ENCODE results near the gene RAB12. TPM values are rescaled to one million over a fixed set of nuclear protein-coding genes. Genes with fewer than 3 reads are reported as not detected.

RAB12 gene
- total and polyA plus RNA-seq, 2 of the 8 experiments (the other 6 are each of a cell fraction or from before 2014, with no cell fraction given) = 19.7 to 45.9 TPM

- H3K18ac ChIP-seq (ENCODE audit: extremely low read depth, low read length) = no peak overlapping the region
- H2BK12ac ChIP-seq (ENCODE audit: low read depth, low read length) = no peak overlapping the region
- 0 out of 4 replicates have a peak overlapping the region, but pooled peaks of 1 of the 2 experiments have one; percentile 30 for H3K4me2 ChIP-seq (ENCODE audit: insufficient read depth in 1 of 2, low read depth in 2 of 2, low read length in 2 of 2)
- no peak overlapping the region for H2AK5ac ChIP-seq (ENCODE audit: low read depth, low read length)
- no peak overlapping the region for H4K5ac ChIP-seq (ENCODE audit: insufficient read length, low read depth, low read length)
- no peaks in the 10 kb centered on the region for H3K27me3 ChIP-seq (replicated peaks in 1 of 4; ENCODE audit: control insufficient read depth in 3 of 4, extremely low read depth in 1 of 4, insufficient read depth in 3 of 4, low read length in 3 of 4)
- 58% methylated on average over 4 of the region's 4 CpGs; no CpG with 5 or more reads in 1 of the 2 experiments for WGBS, 2 experiments (ENCODE audit: extremely low coverage in 1 of 2, insufficient coverage in 1 of 2, insufficient read length in 1 of 2, insufficient replicate concordance in 2 of 2, low coverage in 1 of 2, low lambda C conversion rate in 2 of 2, missing lambda C conversion rate in 1 of 2)
- H2BK5ac ChIP-seq (ENCODE audit: low read depth, low read length) = no peak overlapping the region
- no peak overlapping the region for H2AFZ ChIP-seq (ENCODE audit: low read length)
- ChIA-PET CTCF (ENCODE audit: partially characterized antibody) (interaction anchor here (0.9 to 1.8 kb wide), 3 partner anchors 9 to 372 kb away, joined by 3 to 5 read pairs (median 3); no protein-coding TSS in a partner anchor), POLR2A (ENCODE audit: partially characterized antibody) (interaction anchor here (0.9 to 3.1 kb wide), 3 partner anchors 9 to 25 kb away, joined by 3 to 8 read pairs (median 7); no protein-coding TSS in a partner anchor)
- H3K23ac ChIP-seq (ENCODE audit: insufficient read length) = no peak overlapping the region
- H4K8ac ChIP-seq (ENCODE audit: extremely low read depth, insufficient read depth, low read length) = no peak overlapping the region
- H3K9me3 ChIP-seq (ENCODE audit: insufficient read depth in 2 of 2, low read depth in 1 of 2, low read length in 1 of 2) = no peaks in the 10 kb centered on the region
- peak overlapping the region in 1 of 4 experiments; percentile 16; a peak in 1 of 8 replicates for H3K4me3 ChIP-seq (ENCODE audit: extremely low read depth in 1 of 4, insufficient read depth in 2 of 4, low read depth in 3 of 4, low read length in 4 of 4)
- H3K4ac ChIP-seq (replicated peaks; ENCODE audit: insufficient read length, low read depth, low read length) = no peak overlapping the region
- peaks cover 17 to 19% of the 10 kb centered on the region in 2 experiments for H4K20me1 ChIP-seq (replicated peaks in 1 of 2; ENCODE audit: control insufficient read depth in 1 of 2, insufficient read depth in 2 of 2, low read length in 2 of 2)
- no peak overlapping the region for H2BK120ac ChIP-seq (replicated peaks; ENCODE audit: low read depth, low read length)
- peaks cover 12% of the 10 kb centered on the region for H3K79me1 ChIP-seq (ENCODE audit: low read depth, low read length)
- peaks cover 61 to 100% of the 10 kb centered on the region in 2 experiments for H3K79me2 ChIP-seq (ENCODE audit: control insufficient read depth in 1 of 2, insufficient read depth in 2 of 2, low read length in 2 of 2)
- H3K27ac ChIP-seq (ENCODE audit: low read depth, low read length) = no peak overlapping the region
- H3K56ac ChIP-seq (replicated peaks; ENCODE audit: insufficient read length, low read depth, low read length) = no peak overlapping the region
- no peak overlapping the region for H2BK15ac ChIP-seq (ENCODE audit: low read length)
- H3K4me1 ChIP-seq (replicated peaks in 1 of 4; ENCODE audit: control insufficient read depth in 3 of 4, insufficient read depth in 4 of 4, low read length in 3 of 4) = peaks cover 10 to 42% (median 22%) of the 10 kb centered on the region in 4 experiments
- peaks cover 0 to 8% (median 2%) of the 10 kb centered on the region in 4 experiments; a peak in 3 of 8 replicates for H3K36me3 ChIP-seq (ENCODE audit: control insufficient read depth in 2 of 4, insufficient read depth in 4 of 4, low read length in 3 of 4)
- DNase-seq (ENCODE audit: low read depth in 1 of 2, low spot score in 2 of 2) (no peak), FAIRE-seq (no peak)
- H3K23me2 ChIP-seq (ENCODE audit: low read depth, low read length) = no peaks in the 10 kb centered on the region
- H3K14ac ChIP-seq (ENCODE audit: insufficient read length) = no peak overlapping the region
- H4K91ac ChIP-seq (replicated peaks; ENCODE audit: insufficient read length, low read length) = no peak overlapping the region
- H3K9ac ChIP-seq (replicated peaks in 1 of 4; ENCODE audit: extremely low read depth in 1 of 4, low read depth in 3 of 4, low read length in 3 of 4) = no peak overlapping the region
- H2BK20ac ChIP-seq (ENCODE audit: low read length) = no peak overlapping the region
- TF ChIP-seq NANOG (IDR thresholded peaks at IDR 0.05; ENCODE audit: insufficient read depth, low read depth, low read length, poor library complexity, severe bottlenecking) = no peak
- TF ChIP-seq SIX5 (IDR thresholded peaks at IDR 0.05; ENCODE audit: low read depth, low read length) = no peak
- TF ChIP-seq JUN (IDR thresholded peaks at IDR 0.05; ENCODE audit: low read depth, low read length) = no peak
- no peak for TF ChIP-seq EP300 (IDR thresholded peaks at IDR 0.05; ENCODE audit: borderline replicate concordance in 1 of 2, low read depth in 2 of 2, low read length in 2 of 2)
- TF ChIP-seq, protein P1, sequence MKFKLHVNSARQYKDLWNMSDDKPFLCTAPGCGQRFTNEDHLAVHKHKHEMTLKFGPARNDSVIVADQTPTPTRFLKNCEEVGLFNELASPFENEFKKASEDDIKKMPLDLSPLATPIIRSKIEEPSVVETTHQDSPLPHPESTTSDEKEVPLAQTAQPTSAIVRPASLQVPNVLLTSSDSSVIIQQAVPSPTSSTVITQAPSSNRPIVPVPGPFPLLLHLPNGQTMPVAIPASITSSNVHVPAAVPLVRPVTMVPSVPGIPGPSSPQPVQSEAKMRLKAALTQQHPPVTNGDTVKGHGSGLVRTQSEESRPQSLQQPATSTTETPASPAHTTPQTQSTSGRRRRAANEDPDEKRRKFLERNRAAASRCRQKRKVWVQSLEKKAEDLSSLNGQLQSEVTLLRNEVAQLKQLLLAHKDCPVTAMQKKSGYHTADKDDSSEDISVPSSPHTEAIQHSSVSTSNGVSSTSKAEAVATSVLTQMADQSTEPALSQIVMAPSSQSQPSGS (IDR thresholded peaks at IDR 0.05; ENCODE audit: low read length) = no peak
- no peak for TF ChIP-seq TCF12 (IDR thresholded peaks at IDR 0.05; ENCODE audit: low read depth, low read length)
- TF ChIP-seq, protein P2, sequence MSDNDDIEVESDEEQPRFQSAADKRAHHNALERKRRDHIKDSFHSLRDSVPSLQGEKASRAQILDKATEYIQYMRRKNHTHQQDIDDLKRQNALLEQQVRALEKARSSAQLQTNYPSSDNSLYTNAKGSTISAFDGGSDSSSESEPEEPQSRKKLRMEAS (IDR thresholded peaks at IDR 0.05) = no peak
- no peak for TF ChIP-seq ATF3 (IDR thresholded peaks at IDR 0.05; ENCODE audit: insufficient read depth, low read depth, low read length)
- no peak for TF ChIP-seq SRF (IDR thresholded peaks at IDR 0.05; ENCODE audit: low read depth, low read length)
- no peak for TF ChIP-seq CTBP2 (IDR thresholded peaks at IDR 0.05; ENCODE audit: borderline replicate concordance, insufficient read depth, insufficient read length, low read length)
These were observed 6.8 kb downstream of the RAB12 start for GRCh38 chr18:8616028-8616401.
